GM19468 (cell line): ENCODE data around the gene TBCE.
"Not testable (repeated sequence)": the region's sequence is repeated elsewhere in the genome, so short reads cannot be mapped to it uniquely, and the experiment has no call there.

ENCODE experiments used
- ATAC-seq: cut with Tn5 transposase; IDR thresholded peaks from one replicate; pipeline ENCODE4 v1.9.1; 2021; ENCODE audit warnings: mild to moderate bottlenecking, moderate library complexity, moderate number of reproducible peaks; ENCODE audit not compliant: unreplicated experiment; ENCODE audit errors: extremely low read depth

Gene TBCE

DNA sequence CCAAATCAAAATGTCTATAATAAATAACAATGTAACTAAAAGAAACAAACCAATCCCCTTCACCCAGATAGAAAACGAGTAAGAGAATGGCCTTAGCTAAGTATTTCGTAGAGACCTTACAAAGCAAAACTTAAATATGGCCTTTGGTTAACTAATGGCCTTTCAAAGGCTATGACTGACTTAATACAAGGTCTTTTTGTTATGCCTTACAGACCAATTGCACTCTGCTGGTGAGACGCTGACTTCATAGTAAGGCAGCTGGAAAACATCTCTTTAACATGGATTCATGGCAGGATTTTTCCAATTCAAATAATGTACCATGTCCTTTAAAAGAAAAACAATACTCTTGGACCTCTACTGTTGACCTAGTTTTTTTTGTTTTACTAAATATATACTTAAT, 15.8 kb upstream of the TBCE start:
- no peak for ATAC-seq

DNA sequence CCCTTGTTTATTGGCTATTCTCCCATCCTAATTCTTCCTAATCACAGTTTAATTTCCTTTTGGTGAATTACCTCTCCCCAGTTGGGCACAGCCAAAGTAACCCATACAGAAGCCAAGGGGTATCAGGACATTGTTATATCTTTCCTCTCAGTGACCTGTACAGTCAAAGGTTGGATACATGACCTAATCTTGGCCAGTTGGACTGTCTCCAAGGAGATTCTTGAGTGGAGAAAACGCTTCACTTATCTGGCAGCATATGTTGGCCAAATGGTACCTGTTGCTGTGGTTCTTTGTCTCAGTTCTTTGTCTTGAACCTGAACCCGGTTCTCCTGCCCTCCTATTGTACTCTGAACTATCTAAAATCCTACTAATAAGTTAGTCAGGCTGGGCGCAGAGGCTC, 15.3 kb upstream of the TBCE start:
- ATAC-seq = no peak

DNA sequence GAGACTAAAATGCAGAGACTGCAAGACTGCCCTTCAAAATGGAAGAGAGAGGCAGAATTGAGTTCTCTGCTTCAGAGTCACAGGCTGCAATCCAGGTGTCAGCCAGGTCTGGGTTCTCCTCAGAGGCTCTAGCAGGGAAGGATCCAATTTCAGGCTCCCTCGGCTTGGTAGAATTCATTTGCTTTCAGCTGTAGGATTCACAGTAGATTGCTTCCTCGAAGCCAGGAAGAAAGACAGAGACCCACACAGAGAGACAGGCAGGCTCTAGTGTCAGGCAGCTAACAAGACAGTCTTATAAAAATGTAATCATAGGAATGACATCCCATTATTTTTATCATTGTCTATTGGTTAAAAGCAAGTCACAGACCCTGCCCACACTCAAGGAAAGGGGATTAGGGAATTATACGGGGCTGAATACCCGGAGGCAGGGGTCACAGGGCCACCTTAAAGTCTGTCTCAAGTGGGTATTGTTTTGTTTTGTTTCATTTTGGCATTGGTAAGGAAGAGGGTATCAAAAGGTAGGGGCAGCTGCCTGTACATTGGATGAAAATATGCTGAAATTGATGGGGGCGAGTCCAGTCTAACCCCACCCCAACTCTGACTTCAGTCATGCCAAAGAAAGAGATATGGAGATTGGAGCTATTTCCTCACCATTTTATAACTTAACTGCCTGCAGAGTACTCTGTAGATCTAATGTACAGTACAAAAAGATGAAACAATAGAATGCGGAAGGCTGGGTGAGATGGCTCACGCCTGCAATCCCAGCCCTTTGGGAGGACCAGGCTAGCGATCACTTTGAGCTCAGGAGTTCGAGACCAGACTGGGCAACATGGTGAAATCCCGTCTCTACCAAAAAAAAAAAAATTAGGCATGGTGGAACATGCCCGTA, 9.5 kb upstream of the TBCE start:
- ATAC-seq = no peak

DNA sequence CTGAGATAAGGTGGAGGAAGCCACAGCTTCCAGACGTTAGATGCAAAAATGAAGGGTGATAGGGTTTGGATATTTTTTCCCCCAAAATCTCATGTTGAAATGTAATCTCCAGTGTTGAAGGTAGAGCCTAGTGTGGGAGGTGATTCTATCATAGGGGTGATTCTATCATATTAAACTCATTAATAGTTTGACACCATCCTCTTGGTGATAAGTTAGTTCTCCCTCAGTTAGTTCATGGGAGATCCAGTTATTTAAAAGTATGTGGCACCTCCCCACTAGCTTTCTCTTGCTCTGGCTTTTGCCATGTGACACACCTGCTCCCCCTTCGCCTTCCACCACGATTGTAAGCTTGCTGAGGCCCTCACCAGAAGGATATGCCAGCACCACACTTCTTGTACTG, 8.3 kb upstream of the TBCE start:
- ATAC-seq = no peak

DNA sequence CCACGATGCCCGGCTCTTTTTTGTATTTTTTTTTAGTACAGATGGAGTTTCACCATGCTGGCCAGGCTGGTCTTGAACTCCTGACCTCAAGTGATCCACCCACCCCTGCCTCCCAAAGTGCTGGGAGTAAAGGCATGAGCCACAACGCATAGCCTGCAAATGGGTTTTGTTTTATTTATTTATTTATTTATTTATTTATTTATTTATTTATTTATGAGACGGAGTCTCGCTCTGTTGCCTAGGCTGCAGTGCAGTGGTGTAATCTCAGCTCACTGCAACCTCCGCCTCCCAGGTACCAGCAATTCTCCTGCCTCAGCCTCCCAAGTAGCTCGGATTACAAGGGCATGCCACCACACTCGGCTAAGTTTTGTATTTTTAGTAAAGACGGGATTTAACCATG, 3.0 kb upstream of the TBCE start:
- not testable (repeated sequence) for ATAC-seq

DNA sequence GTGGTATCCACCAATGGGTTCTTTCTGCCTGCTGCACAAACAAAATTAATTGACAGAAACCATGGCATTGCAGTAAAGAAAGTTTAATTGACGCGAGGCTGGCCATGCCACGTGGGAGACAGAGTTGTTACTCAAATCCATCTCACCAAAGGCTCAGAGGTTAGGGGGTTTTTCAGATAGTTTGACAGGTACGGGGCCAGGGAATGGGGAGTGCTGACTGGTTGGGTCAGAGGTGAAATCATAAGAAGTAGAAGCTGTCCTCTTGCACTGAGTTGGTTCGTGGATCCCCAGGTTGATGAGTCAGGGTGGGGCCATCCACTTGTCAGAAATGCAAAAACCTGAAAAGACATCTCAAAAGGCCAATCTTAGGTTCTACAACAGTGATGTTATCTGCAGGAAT, 941 bp upstream of the TBCE start:
- no peak for ATAC-seq

DNA sequence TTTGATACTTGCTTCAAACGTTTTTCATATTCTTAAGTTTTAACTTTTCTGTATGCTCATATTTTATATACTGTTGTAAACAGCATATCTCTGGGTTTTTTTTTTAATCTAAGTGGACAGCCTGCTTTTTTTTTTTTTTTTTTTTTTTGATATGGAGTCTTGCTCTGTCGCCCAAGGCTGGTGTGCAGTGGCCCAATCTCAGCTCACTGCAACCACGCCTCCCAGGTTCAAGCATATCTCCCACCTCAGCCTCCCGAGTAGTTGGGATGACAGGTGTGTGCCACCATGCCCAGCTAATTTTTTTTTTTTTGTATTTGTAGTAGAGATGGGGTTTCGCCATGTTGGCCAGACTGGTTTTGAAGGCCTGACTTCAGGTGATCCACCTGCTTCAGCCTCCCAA, 1.2 kb downstream of the TBCE start:
- ATAC-seq = no peak

DNA sequence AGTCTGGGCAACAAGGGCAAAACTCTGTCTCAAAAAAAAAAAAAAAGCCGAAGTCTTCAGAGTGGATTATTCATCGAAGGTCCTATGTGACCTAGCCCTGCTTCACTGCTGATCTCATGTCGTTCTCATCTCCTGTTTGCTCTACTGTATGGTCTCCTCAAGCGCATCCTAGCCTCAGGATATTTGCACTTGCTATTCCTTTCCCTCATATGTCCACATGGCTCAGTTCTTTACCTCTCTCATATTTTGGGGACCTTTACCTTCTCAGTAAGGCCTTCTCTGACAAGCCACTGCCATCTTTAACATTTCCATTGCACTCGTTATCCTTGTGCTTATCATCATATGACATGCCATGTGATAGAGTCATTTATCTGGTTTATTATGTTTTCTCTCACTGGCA, 2.6 kb downstream of the TBCE start:
- ATAC-seq = no peak

DNA sequence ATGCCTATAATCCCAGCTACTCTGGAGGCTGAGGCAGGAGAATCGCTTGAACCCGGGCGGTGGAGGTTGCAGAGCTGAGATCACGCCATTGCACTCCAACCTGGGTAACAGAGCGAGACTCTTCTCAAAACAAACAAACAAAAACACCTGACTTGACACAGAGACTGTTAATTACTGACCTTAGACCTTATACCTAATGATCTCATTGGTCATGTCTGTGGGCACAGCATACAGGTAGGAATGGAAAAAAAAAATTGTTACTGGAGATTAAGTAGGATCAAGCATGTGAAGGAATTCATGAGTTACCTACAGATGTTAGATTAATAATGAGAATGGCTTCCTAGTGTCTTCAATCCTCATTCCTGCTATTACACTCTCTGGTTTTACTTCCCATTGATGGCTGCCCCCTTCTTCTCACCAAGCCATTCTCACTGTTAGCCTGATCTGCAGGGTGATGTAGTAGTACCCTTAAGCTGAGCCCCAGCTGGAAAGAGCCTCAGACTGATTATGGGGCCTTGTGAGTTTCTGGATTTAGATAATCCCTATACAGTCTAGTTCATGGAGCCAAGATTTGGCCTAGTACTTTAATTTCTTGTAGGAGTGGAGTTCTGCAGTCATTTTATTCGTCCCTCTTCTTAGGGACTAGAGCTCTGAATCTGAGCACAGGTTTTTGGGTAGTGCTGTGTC, 8.8 kb downstream of the TBCE start:
- no peak for ATAC-seq

DNA sequence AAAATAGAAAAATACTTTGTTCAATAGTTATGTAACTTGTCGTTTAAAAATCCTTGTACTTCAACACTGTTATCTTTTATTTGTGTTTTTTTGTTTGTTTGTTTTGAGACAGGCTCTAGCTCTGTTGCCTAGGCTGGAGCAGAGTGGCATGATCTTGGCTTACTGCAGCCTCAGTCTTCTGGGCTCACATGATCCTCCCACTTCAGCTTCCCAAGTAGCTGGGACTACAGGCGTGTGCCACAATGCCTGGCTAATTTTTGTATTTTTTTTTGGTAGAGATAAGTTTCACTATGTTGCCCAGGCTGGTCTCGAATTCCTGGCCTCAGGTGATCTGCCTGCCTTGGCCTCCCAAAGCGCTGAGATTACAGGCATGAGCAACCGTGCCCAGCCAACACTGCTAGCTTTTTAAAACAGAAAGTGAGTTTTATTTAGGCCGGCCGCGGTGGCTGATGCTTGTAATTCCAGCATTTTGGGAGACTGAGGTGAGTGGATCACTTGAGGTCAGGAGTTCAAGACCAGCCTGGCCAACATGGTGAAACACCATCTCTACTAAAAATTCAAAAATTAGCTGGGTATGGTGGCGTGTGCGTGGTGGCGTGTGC, 11.0 kb downstream of the TBCE start:
- ATAC-seq = not testable (repeated sequence)

DNA sequence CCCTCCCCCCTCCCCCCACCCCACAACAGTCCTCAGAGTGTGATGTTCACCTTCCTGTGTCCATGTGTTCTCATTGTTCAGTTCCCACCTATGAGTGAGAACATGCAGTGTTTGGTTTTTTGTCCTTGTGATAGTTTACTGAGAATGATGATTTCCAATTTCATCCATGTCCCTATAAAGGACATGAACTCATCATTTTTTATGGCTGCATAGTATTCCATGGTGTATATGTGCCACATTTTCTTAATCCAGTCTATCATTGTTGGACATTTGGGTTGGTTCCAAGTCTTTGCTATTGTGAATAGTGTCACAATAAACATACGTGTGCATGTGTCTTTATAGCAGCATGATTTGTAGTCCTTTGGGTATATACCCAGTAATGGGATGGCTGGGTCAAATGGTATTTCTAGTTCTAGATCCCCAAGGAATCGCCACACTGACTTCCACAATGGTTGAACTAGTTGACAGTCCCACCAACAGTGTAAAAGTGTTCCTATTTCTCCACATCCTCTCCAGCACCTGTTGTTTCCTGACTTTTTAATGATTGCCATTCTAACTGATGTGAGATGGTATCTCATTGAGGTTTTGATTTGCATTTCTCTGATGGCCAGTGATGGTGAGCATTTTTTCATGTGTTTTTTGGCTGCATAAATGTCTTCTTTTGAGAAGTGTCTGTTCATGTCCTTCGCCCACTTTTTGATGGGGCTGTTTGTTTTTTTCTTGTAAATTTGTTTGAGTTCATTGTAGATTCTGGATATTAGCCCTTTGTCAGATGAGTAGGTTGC, 14.9 kb downstream of the TBCE start:
- ATAC-seq = not testable (repeated sequence)

DNA sequence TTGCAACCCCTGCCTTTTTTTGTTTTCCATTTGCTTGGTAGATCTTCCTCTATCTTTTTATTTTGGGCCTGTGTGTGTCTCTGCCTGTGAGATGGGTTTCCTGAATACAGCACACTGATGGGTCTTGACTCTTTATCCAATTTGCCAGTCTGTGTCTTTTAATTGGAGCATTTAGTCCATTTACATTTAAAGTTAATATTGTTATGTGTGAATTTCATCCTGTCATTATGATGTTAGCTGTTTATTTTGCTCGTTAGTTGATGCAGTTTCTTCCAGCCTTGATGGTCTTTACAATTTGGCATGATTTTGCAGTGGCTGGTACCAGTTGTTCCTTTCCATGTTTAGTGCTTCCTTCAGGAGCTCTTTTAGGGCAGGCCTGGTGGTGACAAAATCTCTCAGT, 18.4 kb downstream of the TBCE start:
- not testable (repeated sequence) for ATAC-seq

DNA sequence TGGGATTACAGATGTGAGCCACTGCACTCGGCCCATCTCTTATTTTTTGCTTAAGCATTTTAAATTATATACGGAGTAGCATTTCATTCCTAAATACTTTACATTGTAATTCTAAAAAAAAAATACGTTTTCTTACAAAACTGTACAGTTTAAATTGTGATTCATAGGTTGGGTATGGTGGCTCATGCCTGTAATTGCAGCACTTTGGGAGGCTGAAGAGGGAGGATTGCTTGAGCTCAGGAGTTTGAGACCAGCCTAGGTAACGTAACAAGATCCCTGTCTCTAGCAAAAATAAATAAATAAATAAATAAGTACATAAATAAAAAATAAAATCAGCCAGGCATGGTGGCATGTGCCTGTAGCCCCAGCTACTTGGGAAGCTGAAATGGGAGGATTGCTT, 24.6 kb downstream of the TBCE start:
- ATAC-seq = no peak

DNA sequence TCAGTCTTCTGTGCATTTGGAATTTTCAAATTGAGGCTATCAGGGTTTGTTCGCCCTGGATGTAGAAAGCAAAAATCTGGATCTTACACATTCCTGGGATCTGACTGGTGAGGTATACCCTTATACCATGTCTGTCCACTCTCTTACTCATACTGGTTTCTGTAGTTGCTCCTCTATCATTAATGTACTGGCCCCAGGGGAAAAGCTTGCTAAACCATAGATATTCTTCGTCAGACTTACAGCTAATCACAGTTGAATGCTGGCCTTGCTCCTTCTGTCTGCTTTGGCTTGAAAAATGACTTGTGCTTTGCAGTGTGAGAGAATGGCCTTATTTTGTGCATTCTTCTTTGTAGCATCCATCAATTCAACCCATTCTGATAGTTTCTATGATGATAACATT, 30.5 kb downstream of the TBCE start:
- no peak for ATAC-seq

DNA sequence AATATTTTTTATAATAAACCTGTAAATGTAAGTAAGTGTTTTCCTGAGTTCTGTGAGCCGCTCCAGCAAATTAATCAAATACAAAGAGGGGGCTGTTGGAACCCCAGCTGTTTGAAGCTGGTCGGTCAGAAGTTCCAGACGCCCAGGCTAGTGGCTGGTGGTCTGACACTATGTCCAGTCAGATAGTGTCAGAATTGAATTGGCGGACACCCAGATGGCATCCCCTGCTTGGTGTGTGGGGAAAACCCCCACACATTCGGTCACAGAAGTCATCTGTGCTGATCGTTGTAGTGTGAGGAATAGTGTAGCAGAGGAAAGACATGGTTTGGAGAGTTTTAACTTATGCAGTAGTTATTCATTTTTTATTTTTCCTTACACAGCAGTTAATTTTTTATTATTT, 32.4 kb downstream of the TBCE start:
- no peak for ATAC-seq

DNA sequence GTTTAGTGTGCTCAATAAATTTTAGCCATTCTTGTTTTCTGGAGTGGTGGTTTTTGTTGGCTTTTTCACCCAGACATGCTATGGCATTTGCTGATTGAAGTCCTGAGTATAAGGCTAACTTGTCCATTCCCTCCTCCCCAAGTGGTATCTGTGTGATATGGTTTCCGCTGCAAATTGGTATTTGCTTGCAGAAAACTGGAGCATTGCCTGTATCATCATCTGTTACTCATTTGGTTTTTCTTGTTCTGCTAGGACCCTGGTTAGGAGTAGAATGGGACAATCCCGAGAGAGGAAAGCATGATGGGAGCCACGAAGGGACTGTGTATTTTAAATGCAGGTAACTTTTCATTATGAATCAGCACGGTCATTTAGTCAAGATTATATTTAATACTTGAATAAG, 34.0 kb downstream of the TBCE start:
- ATAC-seq = no peak

DNA sequence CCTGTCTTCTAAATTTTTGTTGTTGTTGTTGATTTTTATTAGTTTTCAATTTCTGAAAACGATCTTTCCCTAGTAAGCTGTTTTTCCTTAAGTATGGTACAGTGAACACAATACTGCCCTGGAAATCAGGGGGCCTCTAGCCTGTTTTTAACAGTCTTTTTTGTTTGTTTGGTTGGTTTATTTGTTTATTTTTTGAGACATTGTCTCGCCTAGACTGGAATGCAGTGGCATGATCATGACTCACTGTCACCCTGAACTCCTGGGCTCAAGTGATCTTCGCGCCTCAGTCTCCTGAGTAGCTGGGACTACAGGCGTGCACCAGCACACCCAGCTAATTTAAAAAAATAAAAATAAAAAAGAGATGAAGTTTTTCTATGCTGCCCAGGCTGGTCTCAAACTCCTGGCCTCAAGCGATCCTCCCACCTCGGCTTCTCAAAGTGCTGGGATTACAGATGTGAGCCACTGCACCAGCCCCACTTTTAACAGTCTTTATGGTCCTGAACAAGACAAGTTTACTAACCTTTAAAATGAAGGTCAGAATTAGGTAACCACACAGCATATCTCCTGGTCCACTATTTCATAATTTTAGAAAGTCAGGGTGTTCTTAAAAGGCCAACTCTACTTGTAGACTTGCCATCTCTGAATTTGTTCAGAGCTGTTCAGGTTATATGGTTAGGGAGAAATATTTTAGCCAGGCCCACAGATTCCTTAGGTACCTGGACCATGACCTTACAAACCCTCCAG, 35.4 kb downstream of the TBCE start:
- no peak for ATAC-seq

DNA sequence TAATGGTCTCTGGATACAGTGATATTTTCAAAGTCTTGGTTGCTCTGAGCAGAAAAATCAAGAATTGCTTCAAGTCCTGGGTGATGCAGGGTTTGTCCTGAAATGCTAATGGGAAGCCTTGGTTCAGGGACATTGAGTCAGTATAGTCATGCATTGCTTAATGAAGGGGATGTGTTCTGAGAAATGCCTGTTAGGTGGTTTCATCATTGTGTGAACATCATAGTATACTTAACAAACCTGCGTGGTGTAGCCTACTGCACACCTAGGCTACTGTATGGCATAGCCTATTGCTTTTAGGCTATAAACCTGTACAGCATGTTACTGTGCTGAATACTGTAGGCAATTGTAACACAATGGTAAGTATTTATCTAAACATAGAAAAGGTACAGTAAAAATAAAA, 36.4 kb downstream of the TBCE start:
- no peak for ATAC-seq

DNA sequence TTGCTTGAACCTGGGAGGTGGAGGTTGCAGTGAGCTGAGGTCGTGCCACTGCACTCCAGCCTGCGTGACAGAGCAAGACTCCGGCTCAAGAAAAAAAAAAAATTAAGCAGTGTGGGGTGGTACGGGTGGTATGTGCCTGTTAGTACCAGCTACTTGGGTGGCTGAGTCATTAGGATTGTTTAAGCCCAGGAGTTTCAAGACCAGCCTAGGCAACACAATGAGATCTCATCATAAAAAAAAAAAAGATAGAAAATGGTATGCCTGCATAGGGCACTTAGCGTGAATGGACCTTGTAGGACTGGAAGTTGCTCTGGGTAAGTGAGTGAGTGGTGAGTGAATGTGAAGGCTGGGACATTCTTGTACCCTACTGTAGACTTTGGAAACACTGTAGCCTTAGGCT, 37.0 kb downstream of the TBCE start:
- ATAC-seq = no peak

DNA sequence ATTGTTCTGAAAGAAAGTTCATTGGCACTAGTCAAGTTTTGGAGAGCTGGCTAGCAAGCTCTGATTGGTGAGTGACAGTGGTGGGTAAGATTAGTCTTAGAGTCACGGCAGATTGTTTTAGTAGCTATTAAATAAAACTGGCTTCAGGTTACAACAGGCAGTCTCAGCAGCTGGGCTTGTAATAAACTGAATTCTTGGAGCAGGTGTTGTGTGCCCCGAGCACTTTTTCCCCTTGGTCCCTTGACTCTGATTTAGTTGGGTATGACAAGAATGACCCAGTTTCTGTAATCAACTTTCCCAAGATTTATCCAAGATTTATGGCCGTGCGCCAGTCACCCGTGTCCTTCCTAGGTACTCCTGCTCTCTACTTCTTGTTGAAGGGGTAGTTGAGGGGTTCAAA, 40.2 kb downstream of the TBCE start:
- ATAC-seq = no peak
